Common myeloid progenitor, CD34-positive (primary cell): ENCODE results near the gene RAB30.

Experiments
- CTCF ChIA-PET: fragments of 350-600 bp; sonication (Branson Sonifier 250); formaldehyde crosslinking; loops from one replicate; lab custom pipeline; 2021; ENCODE audit warnings: antibody characterized with exemption; lab: Charles Lee
- POLR2A ChIA-PET: fragments of 350-600 bp; sonication (Branson Sonifier 250); formaldehyde crosslinking; loops from one replicate; lab custom pipeline; 2021; ENCODE audit warnings: antibody characterized with exemption; lab: Charles Lee
- DNase-seq, 3 donors: peaks; one replicate each; pipeline versions ENCODE4 v3.0.0 to v3.0.0-alpha.2; 2013
- H3K27ac ChIP-seq, 2 experiments: 1 replicate in 1 of 2; 2 replicates in 1 of 2; pipeline ENCODE4 v1.7.0; 2013; ENCODE audit warnings: inconsistent platforms in 2 of 2, low read length in 2 of 2, mild to moderate bottlenecking in 2 of 2, low read depth in 1 of 2, moderate library complexity in 1 of 2; ENCODE audit not compliant: severe bottlenecking in 2 of 2, insufficient read depth in 1 of 2, poor library complexity in 1 of 2
- H3K27me3 ChIP-seq, 5 experiments: replicated peaks in 2 of 5; 1 replicate in 3 of 5; 2 replicates in 2 of 5; pipeline versions ENCODE4 v1.6.1 to v1.7.0; 2013; ENCODE audit warnings: low read length in 4 of 5, mild to moderate bottlenecking in 2 of 5, moderate library complexity in 2 of 5, inconsistent platforms in 1 of 5; ENCODE audit not compliant: insufficient read depth in 5 of 5, control insufficient read depth in 4 of 5
- H3K36me3 ChIP-seq, 4 experiments: 1 replicate in 2 of 4; 2 replicates in 2 of 4; pipeline versions ENCODE4 v1.6.1 to v1.7.0; 2013; ENCODE audit warnings: low read length in 3 of 4, control low read depth in 1 of 4, mild to moderate bottlenecking in 1 of 4; ENCODE audit not compliant: control insufficient read depth in 4 of 4, insufficient read depth in 4 of 4
- H3K4me1 ChIP-seq, 4 experiments: 1 replicate in 3 of 4; 2 replicates in 1 of 4; pipeline versions ENCODE4 v1.6.1 to v1.7.1; 2013; ENCODE audit warnings: low read length in 3 of 4, mild to moderate bottlenecking in 3 of 4, control low read depth in 1 of 4, inconsistent platforms in 1 of 4, moderate library complexity in 1 of 4; ENCODE audit not compliant: control insufficient read depth in 4 of 4, insufficient read depth in 4 of 4; ENCODE audit errors: control extremely low read depth in 1 of 4
- H3K4me3 ChIP-seq, 7 experiments: 1 replicate in 4 of 7; 2 replicates in 3 of 7; pipeline versions ENCODE4 v1.5.1 to v1.7.0; 2013; ENCODE audit warnings: mild to moderate bottlenecking in 7 of 7, low read length in 6 of 7, moderate library complexity in 6 of 7, inconsistent platforms in 2 of 7, low read depth in 2 of 7, control low read depth in 1 of 7; ENCODE audit not compliant: insufficient read depth in 4 of 7, control insufficient read depth in 1 of 7; ENCODE audit errors: extremely low read depth in 1 of 7
- H3K9me3 ChIP-seq, 5 experiments: 1 replicate in 4 of 5; 2 replicates in 1 of 5; pipeline versions ENCODE4 v1.6.1 to v1.7.1; 2013; ENCODE audit warnings: low read length in 4 of 5, mild to moderate bottlenecking in 2 of 5, inconsistent platforms in 1 of 5, low read depth in 1 of 5, moderate library complexity in 1 of 5; ENCODE audit not compliant: control insufficient read depth in 4 of 5, insufficient read depth in 2 of 5; ENCODE audit errors: control extremely low read depth in 1 of 5
- WGBS: methylation state at CpG from one replicate; pipeline ENCODE4 v1.1.5; 2013; ENCODE audit not compliant: insufficient coverage; 5-methylcytosine and 5-hydroxymethylcytosine counted together

Gene RAB30

GRCh38 chr11:83033371-83033770 lies 38.3 kb downstream of the RAB30 start:
- Histone ChIP-seq H3K27ac (no peak overlapping the region), H3K9me3 (no peaks in the 10 kb centered on the region), H3K36me3 (no peaks in the 10 kb centered on the region), H3K27me3 (peaks cover 0 to 10% (median 0%) of the 10 kb centered on the region in 5 experiments), H3K4me3 (no peak overlapping the region), H3K4me1 (no peaks in the 10 kb centered on the region)
- WGBS, result no CpG with 5 or more reads among the region's 1 CpG
- ChIA-PET CTCF (interaction anchor here (1.1 to 1.5 kb wide), 2 partner anchors 8 to 41 kb away, joined by 3 to 5 read pairs; no protein-coding TSS in a partner anchor), POLR2A (no interaction called here)
- DNase-seq, result no peak

- no CpG with 5 or more reads among the region's 4 CpGs for WGBS
- Histone ChIP-seq H3K27me3 (peaks cover 0 to 9% (median 0%) of the 10 kb centered on the region in 5 experiments), H3K4me3 (no peak overlapping the region), H3K4me1 (no peaks in the 10 kb centered on the region), H3K27ac (no peak overlapping the region), H3K36me3 (no peaks in the 10 kb centered on the region), H3K9me3 (no peaks in the 10 kb centered on the region)
- ChIA-PET POLR2A (no interaction called here), CTCF (interaction anchor here (1.6 kb wide), 1 partner anchor 9 kb away, joined by 4 read pairs; no protein-coding TSS in a partner anchor)
- no peak for DNase-seq
These were observed 40.6 kb downstream of the RAB30 start for GRCh38 chr11:83031127-83031526.

- H3K27me3 ChIP-seq, result peaks cover 0 to 5% (median 0%) of the 10 kb centered on the region in 5 experiments
- WGBS, result no CpG with 5 or more reads among the region's 2 CpGs
- CTCF ChIA-PET, result no interaction called here
- POLR2A ChIA-PET, result no interaction called here
- H3K9me3 ChIP-seq, result no peaks in the 10 kb centered on the region
- H3K27ac ChIP-seq, result no peak overlapping the region
- peaks cover 0 to 2% (median 0%) of the 10 kb centered on the region in 4 experiments for H3K4me1 ChIP-seq
- DNase-seq, result no peak
- no peaks in the 10 kb centered on the region for H3K36me3 ChIP-seq
- H3K4me3 ChIP-seq, result no peak overlapping the region
These were observed 43.9 kb downstream of the RAB30 start for GRCh38 chr11:83027794-83028193.

- Histone ChIP-seq H3K27me3 (peaks cover 0 to 5% (median 0%) of the 10 kb centered on the region in 5 experiments), H3K9me3 (no peaks in the 10 kb centered on the region), H3K27ac (no peak overlapping the region), H3K36me3 (no peaks in the 10 kb centered on the region), H3K4me3 (no peak overlapping the region), H3K4me1 (peaks cover 0 to 2% (median 0%) of the 10 kb centered on the region in 4 experiments)
- 96% methylated on average over 4 of the region's 5 CpGs for WGBS
- POLR2A ChIA-PET, result no interaction called here
- CTCF ChIA-PET, result no interaction called here
- no peak for DNase-seq
These were observed 44.4 kb downstream of the RAB30 start for GRCh38 chr11:83027289-83027688.

GRCh38 chr11:83026229-83026628 lies 45.5 kb downstream of the RAB30 start:
- ChIA-PET CTCF (no interaction called here), POLR2A (interaction anchor here (0.7 kb wide), 1 partner anchor 15 kb away, joined by 3 read pairs; no protein-coding TSS in a partner anchor)
- H3K27me3 ChIP-seq, result peaks cover 0 to 5% (median 0%) of the 10 kb centered on the region in 5 experiments
- 100% methylated on average over 3 of the region's 4 CpGs for WGBS
- no peak for DNase-seq
- no peaks in the 10 kb centered on the region for H3K9me3 ChIP-seq
- H3K4me1 ChIP-seq, result peaks cover 0 to 2% (median 0%) of the 10 kb centered on the region in 4 experiments
- H3K27ac ChIP-seq, result no peak overlapping the region
- H3K36me3 ChIP-seq, result no peaks in the 10 kb centered on the region
- no peak overlapping the region for H3K4me3 ChIP-seq

GRCh38 chr11:83025267-83025704 lies 46.4 kb downstream of the RAB30 start:
- Histone ChIP-seq H3K36me3 (no peaks in the 10 kb centered on the region), H3K27me3 (peaks cover 0 to 5% (median 0%) of the 10 kb centered on the region in 5 experiments), H3K9me3 (no peaks in the 10 kb centered on the region), H3K27ac (no peak overlapping the region), H3K4me3 (no peak overlapping the region), H3K4me1 (peaks cover 0 to 2% (median 0%) of the 10 kb centered on the region in 4 experiments)
- no peak for DNase-seq
- ChIA-PET POLR2A (interaction anchor here (0.7 kb wide), 1 partner anchor 14 kb away, joined by 3 read pairs; no protein-coding TSS in a partner anchor), CTCF (no interaction called here)
- 75% methylated on average over 2 of the region's 2 CpGs for WGBS

- H3K27ac ChIP-seq, result no peak overlapping the region
- ChIA-PET CTCF (no interaction called here), POLR2A (no interaction called here)
- H3K4me3 ChIP-seq, result no peak overlapping the region
- no peaks in the 10 kb centered on the region for H3K9me3 ChIP-seq
- DNase-seq, result no peak
- H3K4me1 ChIP-seq, result peaks cover 0 to 2% (median 0%) of the 10 kb centered on the region in 4 experiments
- WGBS, result 50% methylated on average over 1 of the region's 3 CpGs
- peaks cover 0 to 5% (median 0%) of the 10 kb centered on the region in 5 experiments for H3K27me3 ChIP-seq
- H3K36me3 ChIP-seq, result no peaks in the 10 kb centered on the region
These were observed 47.3 kb downstream of the RAB30 start for GRCh38 chr11:83024270-83024854.
